Tibial nerve (tissue), 4 donors: ENCODE data around the gene STX8.

ENCODE experiments used
- CTCF ChIP-seq, 5 experiments: fragments of 200-600 bp in 3 of 5; fragments of 450-650 bp in 2 of 5; sonication (generic) in 3 of 5; IDR thresholded peaks; one replicate each; pipeline ENCODE4 v1.5.1; 2016 to 2019; ENCODE audit warnings: antibody characterized with exemption in 5 of 5, mild to moderate bottlenecking in 3 of 5, moderate library complexity in 2 of 5
- EP300 ChIP-seq, 2 donors: sonication (generic); formaldehyde crosslinking; IDR thresholded peaks; one replicate each; pipeline ENCODE4 v1.6.1; 2017; ENCODE audit warnings: antibody characterized with exemption in 2 of 2, mild to moderate bottlenecking in 1 of 2

- TF ChIP-seq CTCF (IDR thresholded peaks at IDR 0.05), result no peak
- no peak for TF ChIP-seq EP300 (IDR thresholded peaks at IDR 0.05)
These were observed 165.3 kb downstream of the STX8 start for GRCh38 chr17:9410301-9410700.
